ENCODE measurements around the gene NFIB. TPM values are rescaled to one million over a fixed set of nuclear protein-coding genes. Genes with fewer than 3 reads are reported as not detected.

NFIB gene
- polyA plus RNA-seq, 1 donor (not counting 4 experiments of a cell fraction or from before 2014, with no cell fraction given), result 8.9 TPM

- Histone ChIP-seq H3K4me1 (ENCODE audit: control insufficient read depth, extremely low read depth, insufficient read depth, low read length) (peaks cover 27% of the 10 kb centered on the region), H3K79me2 (ENCODE audit: control insufficient read depth, insufficient read depth, low read length) (peaks cover 19% of the 10 kb centered on the region)
- dilution Hi-C loops (cut with MboI; ENCODE audit: extremely low pct_ligation_motif_present, low sequenced_read_pairs), result no loop called here
Measured at GRCh38 chr9:14220256-14220655, 93.7 kb downstream of the NFIB start.

GRCh38 chr9:14219850-14220249, 94.1 kb downstream of the NFIB start:
- Histone ChIP-seq H3K36me3 (ENCODE audit: control insufficient read depth in 2 of 2, extremely low read depth in 1 of 2, insufficient read depth in 2 of 2, low read length in 2 of 2) (no peaks in the 10 kb centered on the region), H3K9me3 (ENCODE audit: control insufficient read depth, low read depth, low read length) (no peaks in the 10 kb centered on the region), H3K4me2 (ENCODE audit: control insufficient read depth, extremely low read depth, insufficient read depth, low read depth, low read length) (no peak overlapping the region), H3K79me2 (ENCODE audit: control insufficient read depth, insufficient read depth, low read length) (peaks cover 19% of the 10 kb centered on the region), H2AFZ (ENCODE audit: control insufficient read depth, low read length) (no peak overlapping the region), H3K9ac (ENCODE audit: control insufficient read depth, extremely low read depth, insufficient read depth, low read length) (no peak overlapping the region), H3K4me3 (ENCODE audit: control insufficient read depth in 2 of 3, extremely low read depth in 1 of 3, insufficient read depth in 2 of 3, low read depth in 1 of 3, low read length in 3 of 3) (no peak overlapping the region), H3K27me3 (ENCODE audit: control insufficient read depth, extremely low read depth, insufficient read depth, low read length) (no peaks in the 10 kb centered on the region), H4K20me1 (ENCODE audit: control insufficient read depth, extremely low read depth, insufficient read depth, low read length) (no peaks in the 10 kb centered on the region), H3K27ac (ENCODE audit: control insufficient read depth, insufficient read depth, low read length) (no peak overlapping the region), H3K4me1 (ENCODE audit: control insufficient read depth, extremely low read depth, insufficient read depth, low read length) (peaks cover 31% of the 10 kb centered on the region), H3K9me1 (ENCODE audit: control insufficient read depth, extremely low read depth, insufficient read depth, low read length) (no peaks in the 10 kb centered on the region)
- TF ChIP-seq EZH2 (IDR thresholded peaks at IDR 0.05; ENCODE audit: low read length) (no peak), CTCF (optimal IDR thresholded peaks at IDR 0.05 in 1 of 3, IDR thresholded peaks at IDR 0.05 in 1 of 3, conservative IDR thresholded peaks at IDR 0.05 in 1 of 3; ENCODE audit: extremely low read depth in 1 of 3, insufficient read depth in 2 of 3, low read length in 3 of 3) (no peak)
- dilution Hi-C loops (cut with MboI; ENCODE audit: extremely low pct_ligation_motif_present, low sequenced_read_pairs), result no loop called here
- DNase-seq (ENCODE audit: low read depth, low spot score), result no peak
- no peak for FAIRE-seq

More at GRCh38 chr9:14220256-14220655, 93.7 kb downstream of the NFIB start:
- H3K9me3 ChIP-seq (ENCODE audit: control insufficient read depth, low read depth, low read length), result no peaks in the 10 kb centered on the region
- H4K20me1 ChIP-seq (ENCODE audit: control insufficient read depth, extremely low read depth, insufficient read depth, low read length), result no peaks in the 10 kb centered on the region
- no peak overlapping the region for H2AFZ ChIP-seq (ENCODE audit: control insufficient read depth, low read length)
- H3K4me2 ChIP-seq (ENCODE audit: control insufficient read depth, extremely low read depth, insufficient read depth, low read depth, low read length), result no peak overlapping the region
- no peaks in the 10 kb centered on the region for H3K27me3 ChIP-seq (ENCODE audit: control insufficient read depth, extremely low read depth, insufficient read depth, low read length)
- H3K27ac ChIP-seq (ENCODE audit: control insufficient read depth, insufficient read depth, low read length), result no peak overlapping the region
- H3K4me3 ChIP-seq (ENCODE audit: control insufficient read depth in 2 of 3, extremely low read depth in 1 of 3, insufficient read depth in 2 of 3, low read depth in 1 of 3, low read length in 3 of 3), result no peak overlapping the region
- DNase-seq (ENCODE audit: low read depth, low spot score) (no peak), FAIRE-seq (no peak)
- no peak overlapping the region for H3K9ac ChIP-seq (ENCODE audit: control insufficient read depth, extremely low read depth, insufficient read depth, low read length)
- no peaks in the 10 kb centered on the region for H3K9me1 ChIP-seq (ENCODE audit: control insufficient read depth, extremely low read depth, insufficient read depth, low read length)
- TF ChIP-seq EZH2 (IDR thresholded peaks at IDR 0.05; ENCODE audit: low read length), result no peak
- TF ChIP-seq CTCF (optimal IDR thresholded peaks at IDR 0.05 in 1 of 3, IDR thresholded peaks at IDR 0.05 in 1 of 3, conservative IDR thresholded peaks at IDR 0.05 in 1 of 3; ENCODE audit: extremely low read depth in 1 of 3, insufficient read depth in 2 of 3, low read length in 3 of 3), result no peak
- no peaks in the 10 kb centered on the region for H3K36me3 ChIP-seq (ENCODE audit: control insufficient read depth in 2 of 2, extremely low read depth in 1 of 2, insufficient read depth in 2 of 2, low read length in 2 of 2)

Data from keratinocyte (primary cell).